Skeletal muscle tissue (tissue), 4 donors: ENCODE measurements around the gene ITCH. TPM values are rescaled to one million over a fixed set of nuclear protein-coding genes. Genes with fewer than 3 reads are reported as not detected.
"Not testable (repeated sequence)": the region's sequence is repeated elsewhere in the genome, so short reads cannot be mapped to it uniquely, and the experiment has no call there.

Experiments
- H3K27ac ChIP-seq: one replicate; pipeline ENCODE4 v1.7.0; 2013; ENCODE audit warnings: mild to moderate bottlenecking, low read depth, low read length, inconsistent platforms
- H3K27me3 ChIP-seq, 3 donors: one replicate each; pipeline ENCODE4 v1.7.0; 2013; ENCODE audit warnings: low read length in 3 of 3; ENCODE audit not compliant: control insufficient read depth in 3 of 3, insufficient read depth in 3 of 3
- H3K36me3 ChIP-seq, 3 donors: one replicate each; pipeline ENCODE4 v1.7.0; 2013; ENCODE audit warnings: low read length in 3 of 3; ENCODE audit not compliant: control insufficient read depth in 3 of 3, insufficient read depth in 3 of 3
- H3K4me1 ChIP-seq, 3 donors: one replicate each; pipeline ENCODE4 v1.7.0; 2013; ENCODE audit warnings: low read length in 3 of 3, mild to moderate bottlenecking in 3 of 3; ENCODE audit not compliant: control insufficient read depth in 3 of 3, insufficient read depth in 3 of 3
- H3K4me3 ChIP-seq, 3 donors: one replicate each; pipeline ENCODE4 v1.7.0; 2013; ENCODE audit warnings: low read length in 3 of 3
- H3K9ac ChIP-seq, 3 donors: one replicate each; pipeline ENCODE4 v1.7.0; 2013; ENCODE audit warnings: low read length in 3 of 3, mild to moderate bottlenecking in 3 of 3, moderate library complexity in 2 of 3, low read depth in 1 of 3
- H3K9me3 ChIP-seq, 3 donors: one replicate each; pipeline ENCODE4 v1.7.0; 2013; ENCODE audit warnings: low read length in 3 of 3; ENCODE audit not compliant: control insufficient read depth in 3 of 3
- total RNA-seq: library from RNA; depleted of rRNA; stranded (reverse); fragments of >200 nt; gene quantifications from one replicate; pipeline ENCODE4 v1.2.3, GENCODE V29; 2014
- donor health status: Osteomylitis.

The ITCH gene
- total RNA-seq, 1 donor from 2014 or later: 69.4 TPM

- H3K9me3 ChIP-seq: no peaks in the 10 kb centered on the region
- H3K4me3 ChIP-seq: no peak overlapping the region
- no peak overlapping the region for H3K27ac ChIP-seq
- H3K36me3 ChIP-seq: peaks cover 6 to 41% (median 36%) of the 10 kb centered on the region in 3 donors
- H3K9ac ChIP-seq: no peak overlapping the region
- H3K4me1 ChIP-seq: no peaks in the 10 kb centered on the region
- no peaks in the 10 kb centered on the region for H3K27me3 ChIP-seq
Observed at GRCh38 chr20:34493646-34494045, 130.6 kb downstream of the ITCH start.

GRCh38 chr20:34495307-34495706, 132.2 kb downstream of the ITCH start:
- no peaks in the 10 kb centered on the region for H3K4me1 ChIP-seq
- no peaks in the 10 kb centered on the region for H3K27me3 ChIP-seq
- H3K27ac ChIP-seq: no peak overlapping the region
- H3K9me3 ChIP-seq: no peaks in the 10 kb centered on the region
- no peak overlapping the region for H3K4me3 ChIP-seq
- peaks cover 2 to 31% (median 28%) of the 10 kb centered on the region in 3 donors for H3K36me3 ChIP-seq
- no peak overlapping the region for H3K9ac ChIP-seq

GRCh38 chr20:34495916-34496315, 132.8 kb downstream of the ITCH start:
- no peak overlapping the region for H3K4me3 ChIP-seq
- peaks cover 0 to 25% (median 25%) of the 10 kb centered on the region in 3 donors for H3K36me3 ChIP-seq
- H3K9me3 ChIP-seq: no peaks in the 10 kb centered on the region
- no peak overlapping the region for H3K27ac ChIP-seq
- no peaks in the 10 kb centered on the region for H3K4me1 ChIP-seq
- no peak overlapping the region for H3K9ac ChIP-seq
- H3K27me3 ChIP-seq: no peaks in the 10 kb centered on the region

- not testable (repeated sequence) for H3K9me3 ChIP-seq, H3K4me3 ChIP-seq, H3K9ac ChIP-seq, H3K4me1 ChIP-seq, H3K27me3 ChIP-seq, H3K27ac ChIP-seq
- peaks cover 0 to 19% (median 16%) of the 10 kb centered on the region in 3 donors for H3K36me3 ChIP-seq
Observed at GRCh38 chr20:34497596-34497995, 134.5 kb downstream of the ITCH start.

GRCh38 chr20:34500823-34501222, 137.8 kb downstream of the ITCH start:
- Histone ChIP-seq H3K9me3 (no peaks in the 10 kb centered on the region), H3K27me3 (no peaks in the 10 kb centered on the region), H3K4me1 (no peaks in the 10 kb centered on the region), H3K9ac (no peak overlapping the region), H3K4me3 (no peak overlapping the region), H3K36me3 (peaks cover 0 to 14% (median 14%) of the 10 kb centered on the region in 3 donors), H3K27ac (no peak overlapping the region)

- no peaks in the 10 kb centered on the region for H3K4me1 ChIP-seq
- H3K27ac ChIP-seq: no peak overlapping the region
- H3K27me3 ChIP-seq: no peaks in the 10 kb centered on the region
- H3K9me3 ChIP-seq: no peaks in the 10 kb centered on the region
- no peak overlapping the region for H3K9ac ChIP-seq
- H3K4me3 ChIP-seq: no peak overlapping the region
- peaks cover 4 to 31% (median 31%) of the 10 kb centered on the region in 3 donors for H3K36me3 ChIP-seq
Observed at GRCh38 chr20:34506480-34506879, 143.4 kb downstream of the ITCH start.

GRCh38 chr20:34507702-34508413, 144.8 kb downstream of the ITCH start:
- H3K9me3 ChIP-seq: no peaks in the 10 kb centered on the region
- H3K27me3 ChIP-seq: no peaks in the 10 kb centered on the region
- H3K9ac ChIP-seq: no peak overlapping the region
- no peak overlapping the region for H3K4me3 ChIP-seq
- peaks cover 4 to 31% (median 31%) of the 10 kb centered on the region in 3 donors for H3K36me3 ChIP-seq
- H3K4me1 ChIP-seq: peaks cover 0 to 4% (median 0%) of the 10 kb centered on the region in 3 donors
- H3K27ac ChIP-seq: no peak overlapping the region

GRCh38 chr20:34510575-34510974, 147.5 kb downstream of the ITCH start:
- no peak overlapping the region for H3K27ac ChIP-seq
- peaks cover 4 to 25% (median 23%) of the 10 kb centered on the region in 3 donors for H3K36me3 ChIP-seq
- H3K4me1 ChIP-seq: peaks cover 8 to 9% (median 8%) of the 10 kb centered on the region in 3 donors

GRCh38 chr20:34511891-34512265, 148.8 kb downstream of the ITCH start:
- Histone ChIP-seq H3K27ac (no peak overlapping the region), H3K36me3 (peaks cover 0 to 20% (median 12%) of the 10 kb centered on the region in 3 donors), H3K4me1 (peaks cover 12 to 17% (median 15%) of the 10 kb centered on the region in 3 donors), H3K27me3 (no peaks in the 10 kb centered on the region), H3K9me3 (no peaks in the 10 kb centered on the region), H3K9ac (no peak overlapping the region), H3K4me3 (no peak overlapping the region)

More at GRCh38 chr20:34510575-34510974, 147.5 kb downstream of the ITCH start:
- Histone ChIP-seq H3K9ac (no peak overlapping the region), H3K9me3 (no peaks in the 10 kb centered on the region), H3K27me3 (no peaks in the 10 kb centered on the region), H3K4me3 (no peak overlapping the region)

- H3K4me1 ChIP-seq: peaks cover 12 to 20% (median 19%) of the 10 kb centered on the region in 3 donors
- no peak overlapping the region for H3K4me3 ChIP-seq
- no peaks in the 10 kb centered on the region for H3K27me3 ChIP-seq
- no peak overlapping the region for H3K9ac ChIP-seq
- peaks cover 0 to 20% (median 11%) of the 10 kb centered on the region in 3 donors for H3K36me3 ChIP-seq
- no peak overlapping the region for H3K27ac ChIP-seq
- no peaks in the 10 kb centered on the region for H3K9me3 ChIP-seq
Observed at GRCh38 chr20:34512266-34512954, 149.3 kb downstream of the ITCH start.
